Lower leg skin (tissue), 3 donors: ENCODE data around the gene MIAT.

Experiments used
- POLR2A ChIP-seq, 2 donors: fragments of 450-650 bp; IDR thresholded peaks; one replicate each; pipeline ENCODE4 v1.6.1; 2016 to 2017; ENCODE audit warnings: antibody characterized with exemption in 2 of 2, mild to moderate bottlenecking in 1 of 2, moderate library complexity in 1 of 2
- TF ChIP-seq, protein P1 (sequence below), 3 donors: fragments of 450-650 bp; IDR thresholded peaks; one replicate each; pipeline ENCODE4 v1.5.1; 2016; ENCODE audit warnings: antibody characterized with exemption in 3 of 3, mild to moderate bottlenecking in 3 of 3, moderate library complexity in 2 of 3

DNA sequence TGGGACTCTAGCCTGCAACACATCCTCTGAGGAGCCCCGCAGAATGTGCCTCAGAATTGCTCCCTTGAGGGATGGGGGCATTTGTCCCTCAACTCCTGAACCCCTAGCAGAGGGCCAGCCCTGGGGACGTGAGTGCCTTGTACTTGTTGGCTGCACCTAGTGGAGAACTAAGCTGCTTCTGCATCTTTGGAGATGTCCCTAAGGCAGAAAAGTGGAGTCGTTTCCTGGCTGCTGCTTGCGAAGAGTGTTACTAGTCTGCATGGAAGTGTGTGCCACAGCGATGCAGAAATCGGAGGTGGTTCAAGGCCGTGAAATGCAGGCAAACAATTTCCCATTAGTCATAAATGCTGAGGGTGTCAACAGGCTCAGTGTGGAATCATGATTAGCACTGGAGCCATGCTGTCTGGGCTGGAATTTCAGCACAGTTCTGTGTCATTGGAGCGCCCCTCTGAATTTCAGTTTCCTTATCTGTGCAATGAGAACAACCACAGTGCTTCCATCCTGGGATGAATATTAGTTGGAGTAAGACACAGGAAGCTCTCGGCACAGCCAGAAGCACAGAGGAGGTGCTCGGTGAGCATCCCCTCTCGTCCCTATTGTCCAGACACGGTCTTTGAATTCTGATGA, 56.5 kb downstream of the MIAT start:
- TF ChIP-seq, protein P1, sequence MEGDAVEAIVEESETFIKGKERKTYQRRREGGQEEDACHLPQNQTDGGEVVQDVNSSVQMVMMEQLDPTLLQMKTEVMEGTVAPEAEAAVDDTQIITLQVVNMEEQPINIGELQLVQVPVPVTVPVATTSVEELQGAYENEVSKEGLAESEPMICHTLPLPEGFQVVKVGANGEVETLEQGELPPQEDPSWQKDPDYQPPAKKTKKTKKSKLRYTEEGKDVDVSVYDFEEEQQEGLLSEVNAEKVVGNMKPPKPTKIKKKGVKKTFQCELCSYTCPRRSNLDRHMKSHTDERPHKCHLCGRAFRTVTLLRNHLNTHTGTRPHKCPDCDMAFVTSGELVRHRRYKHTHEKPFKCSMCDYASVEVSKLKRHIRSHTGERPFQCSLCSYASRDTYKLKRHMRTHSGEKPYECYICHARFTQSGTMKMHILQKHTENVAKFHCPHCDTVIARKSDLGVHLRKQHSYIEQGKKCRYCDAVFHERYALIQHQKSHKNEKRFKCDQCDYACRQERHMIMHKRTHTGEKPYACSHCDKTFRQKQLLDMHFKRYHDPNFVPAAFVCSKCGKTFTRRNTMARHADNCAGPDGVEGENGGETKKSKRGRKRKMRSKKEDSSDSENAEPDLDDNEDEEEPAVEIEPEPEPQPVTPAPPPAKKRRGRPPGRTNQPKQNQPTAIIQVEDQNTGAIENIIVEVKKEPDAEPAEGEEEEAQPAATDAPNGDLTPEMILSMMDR (IDR thresholded peaks at IDR 0.05), result no peak
- TF ChIP-seq POLR2A (IDR thresholded peaks at IDR 0.05), result no peak
